ENCODE measurements around the gene SLC5A2.

- no peak for TF ChIP-seq CTCF (IDR thresholded peaks at IDR 0.05)
- TF ChIP-seq POLR2A (IDR thresholded peaks at IDR 0.05), result no peak
These were observed 7.0 kb downstream of the SLC5A2 start for GRCh38 chr16:31489616-31490584.

All from uterus (tissue), 2 donors.